ENCODE results near the gene ACSF2.

DNA sequence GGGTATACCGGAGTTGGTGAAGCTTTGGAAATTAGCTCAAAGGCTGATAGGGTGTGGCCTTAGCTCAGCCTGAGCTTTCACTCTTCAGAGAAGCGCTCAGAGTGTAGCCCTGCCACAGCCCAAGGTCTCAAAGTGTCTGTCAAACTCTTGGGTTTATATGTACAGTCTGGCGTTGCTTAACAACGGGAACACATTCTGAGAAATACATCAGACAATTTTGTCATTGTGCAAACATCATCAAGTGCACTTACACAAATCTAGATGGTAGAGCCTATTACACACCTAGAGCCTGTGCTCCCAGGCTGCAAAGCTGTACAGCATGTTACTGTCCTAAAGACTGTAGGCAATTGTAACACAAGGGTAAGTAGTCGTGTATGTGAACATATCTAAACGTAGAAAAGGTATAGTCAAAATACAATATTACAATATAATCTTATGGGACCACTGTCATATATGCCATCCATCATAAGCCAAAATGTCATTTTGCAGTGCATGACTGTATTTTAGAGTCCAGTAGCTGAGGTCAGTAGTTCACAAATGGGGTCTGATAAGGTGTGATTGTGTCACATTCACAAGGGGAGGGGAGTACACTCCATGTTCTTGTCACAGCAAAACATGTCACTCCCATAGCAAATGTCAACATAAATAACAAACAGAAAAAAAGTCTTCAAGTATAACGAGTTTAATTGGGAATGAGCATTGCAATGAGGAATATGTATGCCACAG is 22.0 kb downstream of the ACSF2 start:
- no peak for TF ChIP-seq POLR2A (IDR thresholded peaks at IDR 0.05; ENCODE audit: low read depth, low read length)
- no peak for TF ChIP-seq SPI1 (IDR thresholded peaks at IDR 0.05; ENCODE audit: low read depth, low read length)
- no peak for TF ChIP-seq POLR2AphosphoS5 (IDR thresholded peaks at IDR 0.05; ENCODE audit: low read depth, low read length)
- TF ChIP-seq PAX5 (IDR thresholded peaks at IDR 0.05; ENCODE audit: insufficient read depth, low read length, severe bottlenecking) = no peak

Data from GM12891 (cell line).